Sigmoid colon (tissue), 7 donors: ENCODE data around the gene RASL11A. TPM values are rescaled to one million over a fixed set of nuclear protein-coding genes. Genes with fewer than 3 reads are reported as not detected.
"Not testable (repeated sequence)": the region's sequence is repeated elsewhere in the genome, so short reads cannot be mapped to it uniquely, and the experiment has no call there.

ENCODE experiments used
- DNase-seq: peaks from one replicate; pipeline ENCODE4 v3.0.0-alpha.2; 2019
- H3K27ac ChIP-seq, 4 donors: fragments of 200-600 bp; sonication (generic); one replicate each; pipeline ENCODE4 v1.5.1; 2016 to 2019; ENCODE audit warnings: mild to moderate bottlenecking in 1 of 4
- H3K27me3 ChIP-seq, 3 donors: fragments of 200-600 bp; sonication (generic); one replicate each; pipeline ENCODE4 v1.5.1; 2019; ENCODE audit warnings: mild to moderate bottlenecking in 1 of 3
- H3K36me3 ChIP-seq, 4 donors: fragments of 200-600 bp; sonication (generic); one replicate each; pipeline ENCODE4 v1.5.1; 2016 to 2019
- H3K4me1 ChIP-seq, 4 donors: fragments of 200-600 bp; sonication (generic); one replicate each; pipeline ENCODE4 v1.5.1; 2017 to 2019
- H3K4me3 ChIP-seq, 4 donors: fragments of 200-600 bp; sonication (generic); one replicate each; pipeline ENCODE4 v1.5.1; 2017 to 2019; ENCODE audit warnings: mild to moderate bottlenecking in 2 of 4, moderate library complexity in 1 of 4
- H3K9me3 ChIP-seq, 4 donors: fragments of 200-600 bp in 3 of 4; sonication (generic) in 3 of 4; one replicate each; pipeline versions ENCODE4 v1.5.1 to v1.6.1; 2013 to 2019
- EP300 ChIP-seq, 4 donors: sonication (generic); formaldehyde crosslinking; IDR thresholded peaks; one replicate each; pipeline ENCODE4 v1.6.1; 2017; ENCODE audit warnings: antibody characterized with exemption in 4 of 4
- POLR2A ChIP-seq, 2 donors: fragments of 450-650 bp; IDR thresholded peaks; one replicate each; pipeline ENCODE4 v1.6.1; 2016; ENCODE audit warnings: antibody characterized with exemption in 2 of 2, mild to moderate bottlenecking in 2 of 2, moderate library complexity in 2 of 2
- POLR2AphosphoS5 ChIP-seq, 4 donors: sonication (generic); formaldehyde crosslinking; IDR thresholded peaks; one replicate each; pipeline ENCODE4 v1.6.1; 2017; ENCODE audit warnings: antibody characterized with exemption in 4 of 4
- WGBS, 2 donors: extraction: QIAGEN DNeasy Blood & Tissue Kit; methylation state at CpG; one replicate each; pipeline ENCODE4 v1.1.7; 2013; 5-methylcytosine and 5-hydroxymethylcytosine counted together
- intact Hi-C: fragments of 100-400 bp; cut with DNase I; formaldehyde crosslinking; loops from one replicate; pipeline ENCODE4 v1.15.1; 2023
- polyA plus RNA-seq, 3 donors: library from polyadenylated mRNA; stranded (reverse); fragments of 200-250 nt; gene quantifications; one replicate each; pipeline ENCODE4 v1.2.3, GENCODE V29; 2013
- total RNA-seq, 4 donors: library from RNA; depleted of rRNA; stranded (reverse); fragments of >200 nt; gene quantifications; one replicate each; pipeline ENCODE4 v1.1.0, GENCODE V29; 2016
- TF ChIP-seq, protein P1 (sequence below), 4 experiments: fragments of 450-650 bp in 3 of 4; fragments of 200-600 bp in 1 of 4; IDR thresholded peaks; one replicate each; pipeline ENCODE4 v1.5.1; 2016 to 2019; ENCODE audit warnings: antibody characterized with exemption in 4 of 4, mild to moderate bottlenecking in 3 of 4, moderate library complexity in 2 of 4
- donor health status: healthy with polysubstance abuse.
- donor health status: Bipolar disorder and iron deficiency.
- donor health status: healthy.

The RASL11A gene
- total and polyA plus RNA-seq, 7 donors = 14.1 to 123 (median 33.0) TPM

DNA sequence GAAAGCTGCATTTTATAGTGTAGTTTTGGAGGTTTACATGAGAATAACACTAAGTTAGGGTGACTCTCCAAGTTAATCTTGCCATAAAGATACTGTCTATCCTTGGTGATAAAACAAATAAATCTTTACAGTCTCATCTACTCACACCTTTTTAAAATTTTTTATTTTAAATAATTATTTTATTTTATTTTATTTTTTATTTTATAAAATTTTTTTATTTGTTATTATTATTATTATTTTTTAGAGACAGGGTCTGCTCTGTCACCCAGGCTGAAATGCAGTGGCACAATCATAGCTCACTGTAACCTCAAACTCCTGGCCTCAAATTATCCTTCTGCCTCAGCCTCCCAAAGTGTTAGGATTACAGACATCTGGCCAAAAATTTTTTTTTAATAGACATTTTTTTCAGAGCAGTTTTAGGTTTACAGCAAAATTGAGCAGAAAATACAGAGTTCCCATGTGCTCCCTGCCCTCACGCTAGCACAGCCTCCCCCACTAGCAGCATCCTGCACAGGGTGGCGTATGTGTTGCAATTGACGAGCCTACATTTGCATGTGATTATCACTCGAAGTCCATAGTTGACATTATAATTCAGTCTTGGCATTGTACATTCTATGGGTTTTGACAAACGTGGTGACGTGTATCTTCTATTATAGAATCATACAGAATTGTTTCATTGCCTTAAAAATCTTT is 41.0 kb downstream of the RASL11A start:
- H3K27ac ChIP-seq = no peak overlapping the region
- intact Hi-C loops = no loop called here

DNA sequence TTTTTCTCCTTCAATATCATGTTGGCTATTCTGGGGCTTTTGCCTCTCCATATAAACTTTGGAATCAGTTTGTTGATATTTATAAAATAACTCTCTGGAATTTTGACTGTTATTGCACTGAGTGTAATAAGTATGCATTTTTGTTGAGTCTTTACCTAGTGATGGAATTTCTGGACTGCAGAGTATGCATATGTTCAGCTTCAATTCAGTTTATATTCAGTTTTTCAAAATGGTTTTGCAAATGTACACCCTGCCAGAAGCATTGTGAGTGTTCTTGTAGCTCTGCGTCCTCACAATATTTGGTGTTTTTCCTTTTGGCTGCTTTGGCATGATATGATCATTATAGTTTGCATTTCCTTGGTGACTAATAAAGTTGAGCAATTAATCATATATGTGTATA is 43.1 kb downstream of the RASL11A start:
- intact Hi-C loops = no loop called here
- H3K27me3 ChIP-seq = no peaks in the 10 kb centered on the region
- 83 to 93% methylated on average over 1 of the region's 1 CpG for WGBS, 2 donors

More for the DNA sequence above, 41.0 kb downstream of the RASL11A start:
- Histone ChIP-seq H3K36me3 (no peaks in the 10 kb centered on the region), H3K9me3 (no peaks in the 10 kb centered on the region), H3K27me3 (no peaks in the 10 kb centered on the region), H3K4me1 (no peaks in the 10 kb centered on the region), H3K4me3 (no peak overlapping the region)
- 80 to 83% methylated on average over 6 of the region's 6 CpGs for WGBS, 2 donors
- TF ChIP-seq EP300 (IDR thresholded peaks at IDR 0.05) (no peak), POLR2A (IDR thresholded peaks at IDR 0.05) (no peak), POLR2AphosphoS5 (IDR thresholded peaks at IDR 0.05) (no peak)
- TF ChIP-seq, protein P1, sequence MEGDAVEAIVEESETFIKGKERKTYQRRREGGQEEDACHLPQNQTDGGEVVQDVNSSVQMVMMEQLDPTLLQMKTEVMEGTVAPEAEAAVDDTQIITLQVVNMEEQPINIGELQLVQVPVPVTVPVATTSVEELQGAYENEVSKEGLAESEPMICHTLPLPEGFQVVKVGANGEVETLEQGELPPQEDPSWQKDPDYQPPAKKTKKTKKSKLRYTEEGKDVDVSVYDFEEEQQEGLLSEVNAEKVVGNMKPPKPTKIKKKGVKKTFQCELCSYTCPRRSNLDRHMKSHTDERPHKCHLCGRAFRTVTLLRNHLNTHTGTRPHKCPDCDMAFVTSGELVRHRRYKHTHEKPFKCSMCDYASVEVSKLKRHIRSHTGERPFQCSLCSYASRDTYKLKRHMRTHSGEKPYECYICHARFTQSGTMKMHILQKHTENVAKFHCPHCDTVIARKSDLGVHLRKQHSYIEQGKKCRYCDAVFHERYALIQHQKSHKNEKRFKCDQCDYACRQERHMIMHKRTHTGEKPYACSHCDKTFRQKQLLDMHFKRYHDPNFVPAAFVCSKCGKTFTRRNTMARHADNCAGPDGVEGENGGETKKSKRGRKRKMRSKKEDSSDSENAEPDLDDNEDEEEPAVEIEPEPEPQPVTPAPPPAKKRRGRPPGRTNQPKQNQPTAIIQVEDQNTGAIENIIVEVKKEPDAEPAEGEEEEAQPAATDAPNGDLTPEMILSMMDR (IDR thresholded peaks at IDR 0.05) = no peak
- DNase-seq = no peak

DNA sequence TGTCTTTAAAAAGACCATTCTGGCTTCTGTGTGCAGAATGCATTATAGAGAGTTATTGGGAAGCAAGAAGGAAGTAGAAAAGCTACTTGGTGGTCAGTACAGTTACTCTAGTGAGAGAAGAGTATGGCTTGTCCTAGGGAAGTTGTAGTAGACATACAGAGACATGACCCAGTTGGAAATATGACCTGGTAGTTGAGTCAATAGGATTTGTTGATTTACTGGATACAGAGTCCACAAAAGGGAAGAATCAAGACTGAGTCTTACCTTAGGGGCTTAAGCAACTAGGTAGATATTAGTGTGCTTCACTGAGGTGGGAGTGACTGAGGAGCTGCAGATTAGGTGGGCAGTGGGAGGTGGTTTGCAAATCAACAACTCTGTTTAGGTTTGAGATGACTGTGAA is 48.8 kb downstream of the RASL11A start:
- H3K27ac ChIP-seq = no peak overlapping the region
- no peaks in the 10 kb centered on the region for H3K36me3 ChIP-seq
- H3K27me3 ChIP-seq = no peaks in the 10 kb centered on the region
- H3K4me3 ChIP-seq = no peak overlapping the region
- no peak for TF ChIP-seq POLR2A (IDR thresholded peaks at IDR 0.05)
- no peak for TF ChIP-seq POLR2AphosphoS5 (IDR thresholded peaks at IDR 0.05)
- TF ChIP-seq, protein P1 (IDR thresholded peaks at IDR 0.05) = no peak
- TF ChIP-seq EP300 (IDR thresholded peaks at IDR 0.05) = no peak
- H3K9me3 ChIP-seq = no peaks in the 10 kb centered on the region
- DNase-seq = no peak
- intact Hi-C loops = no loop called here
- no peaks in the 10 kb centered on the region for H3K4me1 ChIP-seq

More for the DNA sequence above, 43.1 kb downstream of the RASL11A start:
- TF ChIP-seq, protein P1 (IDR thresholded peaks at IDR 0.05) = no peak
- no peak for TF ChIP-seq EP300 (IDR thresholded peaks at IDR 0.05)
- no peak for TF ChIP-seq POLR2A (IDR thresholded peaks at IDR 0.05)
- TF ChIP-seq POLR2AphosphoS5 (IDR thresholded peaks at IDR 0.05) = no peak
- Histone ChIP-seq H3K36me3 (no peaks in the 10 kb centered on the region), H3K4me1 (no peaks in the 10 kb centered on the region), H3K27ac (no peak overlapping the region), H3K4me3 (no peak overlapping the region), H3K9me3 (no peaks in the 10 kb centered on the region)
- no peak for DNase-seq

DNA sequence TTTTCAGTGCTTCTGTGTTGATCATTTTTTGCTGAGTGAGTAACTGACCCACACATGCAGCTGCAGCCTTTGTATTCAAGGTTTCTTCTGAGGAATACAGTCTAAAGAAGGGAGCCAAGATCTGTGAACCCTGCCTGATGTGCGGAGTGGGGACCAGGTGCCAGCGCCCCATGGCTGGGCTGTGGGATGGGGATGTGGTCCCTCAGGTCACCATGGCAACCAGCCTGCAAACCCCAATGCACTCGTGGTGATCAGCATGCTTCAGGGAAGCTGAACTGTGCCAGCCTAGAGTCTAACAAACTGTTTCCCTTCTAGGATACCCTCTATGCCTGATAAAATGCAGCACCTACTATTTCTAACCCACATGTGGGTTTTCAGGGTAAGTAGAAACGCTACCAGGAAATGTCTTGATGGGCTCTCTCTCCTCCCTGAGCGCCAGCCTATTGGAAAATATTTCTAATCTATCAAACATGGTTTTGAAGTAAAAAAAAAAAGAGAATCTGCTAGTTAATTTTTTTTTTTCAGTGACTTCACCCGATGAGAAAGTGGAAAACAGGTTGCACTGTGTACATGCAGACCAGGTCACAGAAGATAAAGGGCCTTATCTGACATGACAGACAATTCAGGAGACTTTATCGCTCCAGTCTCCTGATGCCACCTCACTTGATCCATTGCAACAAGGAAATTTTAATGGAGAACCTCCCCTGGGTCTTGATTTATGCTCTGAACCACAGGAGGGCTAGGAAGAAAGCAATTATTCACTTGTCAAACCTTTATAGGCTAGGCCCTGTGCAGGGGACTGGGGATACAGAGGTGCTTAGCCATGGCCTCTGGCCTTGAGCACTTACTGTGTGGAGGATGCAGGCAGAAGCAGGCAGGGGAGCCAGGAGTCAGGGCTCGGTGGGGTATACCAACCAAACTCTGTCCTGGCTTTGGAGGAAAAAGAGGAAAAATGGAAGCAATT is 51.1 kb downstream of the RASL11A start:
- Histone ChIP-seq H3K27me3 (no peaks in the 10 kb centered on the region), H3K27ac (no peak overlapping the region), H3K9me3 (no peaks in the 10 kb centered on the region), H3K4me1 (no peaks in the 10 kb centered on the region), H3K4me3 (no peak overlapping the region), H3K36me3 (no peaks in the 10 kb centered on the region)
- TF ChIP-seq EP300 (IDR thresholded peaks at IDR 0.05) (no peak), POLR2A (IDR thresholded peaks at IDR 0.05) (no peak), POLR2AphosphoS5 (IDR thresholded peaks at IDR 0.05) (no peak)
- TF ChIP-seq, protein P1 (IDR thresholded peaks at IDR 0.05) = no peak
- WGBS, 2 donors = 74 to 77% methylated on average over 8 of the region's 8 CpGs
- intact Hi-C loops = no loop called here
- no peak for DNase-seq

DNA sequence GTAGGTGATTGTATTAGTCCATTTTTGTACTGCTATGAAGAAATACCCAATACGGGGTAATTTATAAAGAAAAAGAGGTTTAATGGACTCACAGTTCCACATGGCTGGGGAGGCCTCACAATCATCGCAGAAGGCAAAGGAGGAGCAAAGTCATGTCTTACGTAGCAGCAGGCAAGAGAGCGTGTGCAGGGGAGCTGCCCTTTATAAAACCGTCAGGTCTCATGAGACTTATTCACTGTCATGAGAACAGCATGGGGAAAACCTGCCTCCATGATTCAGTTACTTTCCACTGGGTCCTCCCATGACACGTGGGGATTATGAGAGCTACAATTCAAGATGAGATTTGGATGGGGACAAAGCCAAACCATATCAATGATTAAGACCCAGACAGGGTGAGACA is 51.8 kb downstream of the RASL11A start:
- H3K27ac ChIP-seq, H3K36me3 ChIP-seq, H3K4me3 ChIP-seq, intact Hi-C loops, H3K27me3 ChIP-seq, DNase-seq, H3K4me1 ChIP-seq, H3K9me3 ChIP-seq: not testable (repeated sequence)
- 89 to 90% methylated on average over 6 of the region's 6 CpGs for WGBS, 2 donors
